ENCODE results near the gene SMIM22. TPM values are rescaled to one million over a fixed set of nuclear protein-coding genes. Genes with fewer than 3 reads are reported as not detected.

The SMIM22 gene
- total and polyA plus RNA-seq, 2 donors (not counting 3 experiments of a cell fraction or from before 2014, with no cell fraction given), result not detected

DNA sequence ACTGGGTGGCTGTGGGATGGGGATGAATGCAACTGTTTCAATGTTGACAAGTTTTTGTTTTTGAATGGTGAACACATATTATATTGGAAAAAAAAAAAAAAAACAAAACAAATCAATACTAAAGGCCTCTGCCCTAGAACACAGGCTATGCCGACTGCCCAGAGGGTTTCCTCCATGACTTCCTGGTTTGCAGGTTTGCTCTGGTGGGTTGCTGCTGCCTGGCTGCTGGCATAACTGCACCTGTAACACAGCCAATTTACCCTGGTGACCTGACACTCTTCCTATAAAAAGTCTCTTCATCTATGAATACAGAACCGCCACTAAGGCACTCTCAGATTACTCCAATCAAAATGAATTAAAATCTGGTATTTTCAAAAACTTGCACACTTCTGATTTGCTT is 41.6 kb downstream of the SMIM22 start:
- H4K20me1 ChIP-seq (replicated peaks; ENCODE audit: control insufficient read depth, extremely low read depth, insufficient read depth, low read length), result no peaks in the 10 kb centered on the region
- POLR2A ChIA-PET, result interaction anchor here (0.6 kb wide), 1 partner anchor 99 kb away, joined by 3 read pairs; no protein-coding TSS in a partner anchor
- H3K27me3 ChIP-seq (ENCODE audit: control insufficient read depth in 2 of 2, insufficient read depth in 2 of 2, low read length in 2 of 2), result no peaks in the 10 kb centered on the region
- H3K4me3 ChIP-seq (replicated peaks in 1 of 3; ENCODE audit: insufficient read depth in 1 of 3, low read depth in 1 of 3, low read length in 3 of 3), result no peak overlapping the region
- TF ChIP-seq FOS (IDR thresholded peaks at IDR 0.05; ENCODE audit: borderline replicate concordance, insufficient read depth, low read length) (no peak), POLR2A (IDR thresholded peaks at IDR 0.05; ENCODE audit: low read depth, low read length) (no peak), EZH2 (IDR thresholded peaks at IDR 0.05; ENCODE audit: borderline replicate concordance, low read depth, low read length, severe bottlenecking) (no peak), MYC (IDR thresholded peaks at IDR 0.05; ENCODE audit: low read depth, low read length) (no peak), POLR2AphosphoS5 (IDR thresholded peaks at IDR 0.05; ENCODE audit: insufficient read depth, low read depth, low read length) (no peak)
- TF ChIP-seq, protein P1, sequence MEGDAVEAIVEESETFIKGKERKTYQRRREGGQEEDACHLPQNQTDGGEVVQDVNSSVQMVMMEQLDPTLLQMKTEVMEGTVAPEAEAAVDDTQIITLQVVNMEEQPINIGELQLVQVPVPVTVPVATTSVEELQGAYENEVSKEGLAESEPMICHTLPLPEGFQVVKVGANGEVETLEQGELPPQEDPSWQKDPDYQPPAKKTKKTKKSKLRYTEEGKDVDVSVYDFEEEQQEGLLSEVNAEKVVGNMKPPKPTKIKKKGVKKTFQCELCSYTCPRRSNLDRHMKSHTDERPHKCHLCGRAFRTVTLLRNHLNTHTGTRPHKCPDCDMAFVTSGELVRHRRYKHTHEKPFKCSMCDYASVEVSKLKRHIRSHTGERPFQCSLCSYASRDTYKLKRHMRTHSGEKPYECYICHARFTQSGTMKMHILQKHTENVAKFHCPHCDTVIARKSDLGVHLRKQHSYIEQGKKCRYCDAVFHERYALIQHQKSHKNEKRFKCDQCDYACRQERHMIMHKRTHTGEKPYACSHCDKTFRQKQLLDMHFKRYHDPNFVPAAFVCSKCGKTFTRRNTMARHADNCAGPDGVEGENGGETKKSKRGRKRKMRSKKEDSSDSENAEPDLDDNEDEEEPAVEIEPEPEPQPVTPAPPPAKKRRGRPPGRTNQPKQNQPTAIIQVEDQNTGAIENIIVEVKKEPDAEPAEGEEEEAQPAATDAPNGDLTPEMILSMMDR (IDR thresholded peaks at IDR 0.05; ENCODE audit: extremely low read depth in 1 of 2, insufficient read depth in 1 of 2, low read depth in 1 of 2, low read length in 2 of 2), result no peak
- TF ChIP-seq, protein P2, sequence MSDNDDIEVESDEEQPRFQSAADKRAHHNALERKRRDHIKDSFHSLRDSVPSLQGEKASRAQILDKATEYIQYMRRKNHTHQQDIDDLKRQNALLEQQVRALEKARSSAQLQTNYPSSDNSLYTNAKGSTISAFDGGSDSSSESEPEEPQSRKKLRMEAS (IDR thresholded peaks at IDR 0.05; ENCODE audit: insufficient read depth, insufficient read length), result no peak
- no peak for DNase-seq (ENCODE audit: low read depth, low spot score)
- BruUV-seq (replicated peaks), result no TSS peak
- no peaks in the 10 kb centered on the region for H3K9me1 ChIP-seq (replicated peaks; ENCODE audit: control insufficient read depth, extremely low read depth, insufficient read depth, low read length)
- no peak overlapping the region for H3K9ac ChIP-seq (replicated peaks; ENCODE audit: extremely low read depth, insufficient read depth, low read length)
- CTCF ChIA-PET, result interaction anchor here (1.2 to 1.4 kb wide), 2 partner anchors 10 to 15 kb away, joined by 3 read pairs; no protein-coding TSS in a partner anchor
- dilution Hi-C loops (cut with MboI; ENCODE audit: extremely low pct_ligation_motif_present, low sequenced_read_pairs) (no loop called here), intact Hi-C loops (cut with micrococcal nuclease) (no loop called here)
- no peak overlapping the region for H3K4me2 ChIP-seq (ENCODE audit: insufficient read depth, low read length)
- no peak overlapping the region for H3K27ac ChIP-seq (ENCODE audit: insufficient read depth, low read depth, low read length)
- H3K9me3 ChIP-seq (replicated peaks; ENCODE audit: control insufficient read depth, insufficient read depth, low read length), result no peaks in the 10 kb centered on the region
- peaks cover 12% of the 10 kb centered on the region for H3K79me2 ChIP-seq (ENCODE audit: control insufficient read depth, insufficient read depth, low read length)
- FAIRE-seq, result no peak
- H3K4me1 ChIP-seq (ENCODE audit: control insufficient read depth, extremely low read depth, insufficient read depth, low read length), result no peaks in the 10 kb centered on the region
- H2AFZ ChIP-seq (ENCODE audit: low read depth, low read length), result no peak overlapping the region
- peaks cover 19 to 53% of the 10 kb centered on the region in 2 experiments for H3K36me3 ChIP-seq (ENCODE audit: control insufficient read depth in 2 of 2, extremely low read depth in 1 of 2, insufficient read depth in 2 of 2, low read length in 2 of 2)

All from endothelial cell of umbilical vein (primary cell).